Measurements from ENCODE around the gene ZNRD2.
A peak's percentile ranks its signal among the peaks of the same experiment; 100 is the strongest.

ZNRD2 gene

GRCh38 chr11:65538232-65538914, 31.9 kb upstream of the ZNRD2 start:
- DNase-seq (ENCODE audit: low read depth in 2 of 2), result no peak

DNA sequence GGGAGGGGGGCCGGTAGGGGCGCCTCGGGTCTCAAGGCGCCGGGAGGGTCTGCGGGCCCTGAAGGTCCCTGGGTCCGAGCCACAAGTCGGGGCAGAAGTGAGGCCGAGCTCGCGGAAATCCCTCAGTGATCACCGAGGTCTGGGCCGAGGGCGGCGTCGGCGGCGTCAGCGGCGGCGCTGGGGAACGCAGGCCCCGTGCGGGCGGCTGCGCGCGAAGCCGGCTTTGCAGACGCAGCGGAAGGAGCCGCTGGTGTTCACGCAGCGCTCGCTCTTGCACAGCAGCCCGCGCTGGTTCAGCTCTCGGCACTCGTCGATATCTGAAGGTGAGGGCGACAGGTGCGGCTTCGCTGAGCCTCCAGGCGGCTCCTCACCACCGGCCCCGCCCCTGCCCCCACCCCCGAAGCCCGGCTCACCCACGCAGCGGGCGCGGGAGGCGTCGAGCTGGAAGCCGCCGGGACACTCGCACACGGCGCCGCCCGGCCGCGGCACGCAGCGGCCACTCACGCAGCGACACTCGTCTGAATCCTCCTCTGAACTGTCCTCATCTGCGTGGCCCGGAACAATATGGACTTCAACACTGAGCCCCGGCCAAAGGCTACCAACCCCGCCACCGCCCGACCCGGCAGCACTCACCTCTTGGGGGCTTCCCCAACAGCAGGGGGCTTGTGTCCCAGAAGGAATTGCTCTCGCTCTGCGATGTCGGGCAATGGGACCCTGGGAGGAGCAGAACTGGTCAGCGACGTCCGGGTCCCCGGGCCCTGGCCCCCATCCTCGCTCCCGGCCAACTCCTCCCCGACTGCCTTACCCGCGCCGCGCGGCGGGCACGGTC, 31.1 kb upstream of the ZNRD2 start:
- DNase-seq (ENCODE audit: low read depth in 2 of 2), result no peak

- no peak for DNase-seq (ENCODE audit: low read depth in 2 of 2)
Observed at GRCh38 chr11:65539744-65540289, 30.5 kb upstream of the ZNRD2 start.

GRCh38 chr11:65540290-65541092, 29.8 kb upstream of the ZNRD2 start:
- peak; percentile 64 to 69 for DNase-seq (ENCODE audit: low read depth in 2 of 2)

DNA sequence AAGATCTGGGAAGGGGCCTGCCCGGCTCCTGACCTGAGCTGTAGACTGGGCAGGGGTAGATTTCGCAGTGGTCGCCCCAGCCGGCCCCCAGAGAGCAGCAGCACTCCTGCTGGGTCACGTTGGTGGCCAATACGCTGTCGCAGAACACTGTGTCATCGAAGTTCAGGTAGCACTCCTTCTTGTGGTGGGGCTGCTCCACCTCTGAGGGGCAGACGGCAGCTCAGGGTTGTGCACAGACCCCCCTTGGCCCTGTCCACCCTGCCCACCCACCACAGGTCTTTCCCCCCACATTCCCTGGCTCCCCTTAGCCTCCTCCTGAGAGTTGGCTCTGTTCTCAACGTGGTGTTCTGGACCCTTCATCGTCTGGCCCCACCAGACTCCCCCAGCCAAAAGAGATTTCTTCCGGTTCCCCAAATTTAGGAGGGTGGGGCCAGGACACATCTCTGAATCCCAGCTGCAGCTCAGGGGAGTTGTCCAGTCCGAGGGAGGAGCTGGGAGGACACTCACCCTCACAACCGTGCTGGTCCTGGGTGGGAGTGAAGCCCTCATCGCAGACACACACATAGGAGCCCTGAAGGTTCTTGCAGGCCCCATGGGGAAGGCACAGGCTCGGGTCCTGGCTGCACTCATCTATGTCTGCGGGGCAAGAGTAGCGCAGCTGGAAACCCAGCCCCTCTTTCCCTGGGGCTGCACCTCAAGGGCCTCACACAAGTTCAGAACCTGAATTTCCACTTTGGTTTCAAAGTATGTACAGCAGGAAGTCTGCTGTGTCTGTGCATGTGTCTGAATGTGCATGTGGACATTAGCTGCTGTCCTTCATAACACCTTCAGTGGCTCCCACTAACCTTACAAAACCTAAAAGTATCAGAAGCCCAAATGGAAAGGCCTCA, 28.9 kb upstream of the ZNRD2 start:
- no peak for DNase-seq (ENCODE audit: low read depth in 2 of 2)

GRCh38 chr11:65542738-65543390, 27.4 kb upstream of the ZNRD2 start:
- no peak for DNase-seq (ENCODE audit: low read depth in 2 of 2)

DNA sequence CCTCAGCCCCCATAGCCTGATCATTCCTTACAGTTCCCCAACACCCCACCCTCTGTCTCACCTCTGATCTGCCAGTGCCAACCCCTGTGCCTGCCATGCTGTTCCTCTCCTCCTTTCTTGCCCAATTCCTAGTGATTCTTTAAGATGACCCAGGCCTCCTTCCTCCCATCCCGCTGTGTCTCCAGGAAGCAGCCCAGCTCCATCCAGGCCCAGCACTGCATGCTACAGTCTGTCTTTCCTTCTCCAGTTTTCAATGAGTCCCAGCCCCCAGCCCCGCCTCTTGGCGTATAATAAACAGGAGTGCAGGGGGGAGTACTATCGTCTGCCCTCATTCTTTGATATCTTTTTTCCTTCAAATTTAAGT, 24.4 kb upstream of the ZNRD2 start:
- no peak for DNase-seq (ENCODE audit: low read depth in 2 of 2)

DNA sequence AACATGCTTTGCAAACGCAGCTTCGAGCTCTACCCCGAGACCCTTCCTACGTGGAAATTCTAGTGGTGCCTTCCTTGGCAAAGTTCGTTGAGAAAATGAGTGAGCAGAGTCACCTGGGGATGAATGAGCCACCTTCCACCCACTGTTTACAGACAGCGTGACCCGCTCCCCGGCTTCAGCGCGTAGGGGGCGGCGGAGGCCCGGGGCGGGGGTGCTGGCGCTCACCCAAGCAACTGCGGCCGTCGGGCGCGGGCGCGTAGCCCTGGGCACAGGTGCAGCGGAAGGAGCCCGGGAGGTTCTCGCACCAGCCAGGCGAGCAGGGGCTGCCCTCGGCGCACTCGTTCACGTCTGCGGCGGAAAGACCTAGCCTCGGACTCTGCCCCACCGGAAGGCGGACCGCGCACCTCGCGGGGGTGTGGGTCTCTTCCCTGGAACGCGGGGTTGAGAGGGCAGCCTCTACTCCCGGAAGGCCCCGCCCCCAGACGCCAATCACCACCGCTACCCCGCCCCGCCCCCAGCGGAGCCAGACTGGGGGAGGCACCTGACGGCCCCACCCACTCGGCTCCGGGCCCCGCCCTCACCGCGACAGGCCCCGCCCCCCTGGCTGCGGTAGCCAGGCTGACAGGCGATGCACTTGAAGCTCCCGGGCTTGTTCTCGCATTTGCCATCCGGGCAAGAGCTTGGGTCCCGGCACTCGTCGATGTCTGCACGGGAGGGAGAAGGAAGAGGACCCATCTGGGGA, 23.9 kb upstream of the ZNRD2 start:
- no peak for DNase-seq (ENCODE audit: low read depth in 2 of 2)

- DNase-seq (ENCODE audit: low read depth in 2 of 2), result no peak
Observed at GRCh38 chr11:65547446-65548125, 22.7 kb upstream of the ZNRD2 start.

DNA sequence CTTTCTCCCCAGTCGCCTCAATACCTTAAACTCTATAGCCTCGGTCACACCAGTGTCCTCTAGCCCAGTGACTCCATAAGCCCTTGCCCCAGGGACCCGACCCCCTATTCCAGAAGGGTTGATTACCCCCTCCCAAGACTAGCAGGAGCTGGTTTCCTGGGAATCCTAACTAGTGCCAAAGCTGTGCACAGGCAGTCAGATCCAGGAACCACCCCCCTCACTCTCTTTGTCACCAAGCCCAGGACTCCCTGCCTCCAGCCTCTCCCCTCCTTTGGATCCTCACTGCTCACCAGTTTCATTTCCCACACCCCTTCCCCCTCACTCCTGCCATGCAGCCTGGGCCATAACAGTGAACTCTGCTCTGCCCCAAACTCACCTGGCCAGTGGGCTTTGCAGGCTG, 21.9 kb upstream of the ZNRD2 start:
- no peak for DNase-seq (ENCODE audit: low read depth in 2 of 2)

- no peak for DNase-seq (ENCODE audit: low read depth in 2 of 2)
Observed at GRCh38 chr11:65549096-65549495, 21.2 kb upstream of the ZNRD2 start.

DNA sequence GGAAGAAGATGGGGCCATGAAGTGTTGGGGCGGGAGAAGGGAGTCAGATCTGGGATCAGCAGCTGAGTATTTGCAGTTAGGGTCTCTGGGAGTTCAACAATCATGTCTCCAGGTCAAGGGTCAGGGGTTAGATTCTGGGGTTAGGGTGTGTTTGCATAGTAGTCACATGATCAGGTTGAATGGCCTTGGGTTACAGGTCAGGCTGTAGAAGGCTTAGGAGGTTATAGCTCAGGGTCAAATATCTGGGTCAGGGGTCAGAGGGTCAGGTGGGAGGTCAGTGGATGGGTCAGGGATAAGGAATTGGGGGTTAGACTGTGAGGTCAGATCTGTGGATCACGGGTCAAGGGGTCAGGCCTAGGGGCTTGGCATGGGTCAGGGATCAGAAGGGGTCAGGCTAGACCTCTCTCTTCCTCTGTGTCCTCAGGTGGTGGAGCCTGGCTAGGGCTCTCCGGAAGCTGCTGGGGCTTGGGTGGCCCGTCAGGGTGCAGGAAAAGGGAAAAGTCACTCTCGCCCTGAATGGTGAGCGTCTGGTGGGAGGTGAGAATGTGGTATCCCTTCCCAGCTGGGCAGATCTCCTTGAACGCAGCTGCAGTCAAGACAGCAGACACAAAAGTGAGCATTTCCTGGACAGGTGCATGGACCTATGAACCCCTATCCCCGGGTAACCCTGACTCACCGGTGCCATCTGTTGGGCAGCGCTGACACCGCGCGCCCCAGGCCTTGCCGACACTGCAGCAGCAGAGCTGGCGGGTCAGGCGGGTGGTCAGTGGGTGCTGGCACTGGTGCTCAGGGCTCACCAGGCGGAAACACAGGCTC, 18.5 kb upstream of the ZNRD2 start:
- no peak for DNase-seq (ENCODE audit: low read depth in 2 of 2)

DNA sequence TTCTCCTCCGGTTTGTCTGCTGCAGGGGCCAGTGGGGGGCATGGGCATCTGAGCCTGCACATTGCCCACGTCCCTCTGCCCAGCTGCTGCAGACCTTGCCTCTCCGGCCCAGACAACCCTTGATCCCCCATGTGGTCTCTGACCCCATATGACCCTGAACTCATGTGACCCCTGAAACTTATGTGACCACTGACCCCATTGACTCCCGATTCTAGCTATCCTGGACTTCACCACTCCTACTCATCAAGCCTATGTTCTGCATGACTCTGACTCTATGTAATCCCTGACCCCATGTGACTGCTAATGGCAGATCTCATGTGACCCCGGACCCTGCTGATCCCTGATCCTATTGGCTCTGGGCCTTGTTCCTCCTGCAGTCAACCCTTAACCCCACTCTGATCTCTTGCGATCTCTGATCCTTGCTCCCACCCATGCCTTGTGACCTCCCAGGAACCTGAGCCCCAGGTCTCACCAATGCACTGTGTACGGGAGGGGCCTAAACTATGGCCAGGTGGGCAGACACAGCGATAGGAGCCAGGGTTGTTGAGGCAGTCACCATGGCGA, 17.8 kb upstream of the ZNRD2 start:
- DNase-seq (ENCODE audit: low read depth in 2 of 2), result no peak

- DNase-seq (ENCODE audit: low read depth in 2 of 2), result no peak
Observed at GRCh38 chr11:65553301-65554001, 16.8 kb upstream of the ZNRD2 start.

DNA sequence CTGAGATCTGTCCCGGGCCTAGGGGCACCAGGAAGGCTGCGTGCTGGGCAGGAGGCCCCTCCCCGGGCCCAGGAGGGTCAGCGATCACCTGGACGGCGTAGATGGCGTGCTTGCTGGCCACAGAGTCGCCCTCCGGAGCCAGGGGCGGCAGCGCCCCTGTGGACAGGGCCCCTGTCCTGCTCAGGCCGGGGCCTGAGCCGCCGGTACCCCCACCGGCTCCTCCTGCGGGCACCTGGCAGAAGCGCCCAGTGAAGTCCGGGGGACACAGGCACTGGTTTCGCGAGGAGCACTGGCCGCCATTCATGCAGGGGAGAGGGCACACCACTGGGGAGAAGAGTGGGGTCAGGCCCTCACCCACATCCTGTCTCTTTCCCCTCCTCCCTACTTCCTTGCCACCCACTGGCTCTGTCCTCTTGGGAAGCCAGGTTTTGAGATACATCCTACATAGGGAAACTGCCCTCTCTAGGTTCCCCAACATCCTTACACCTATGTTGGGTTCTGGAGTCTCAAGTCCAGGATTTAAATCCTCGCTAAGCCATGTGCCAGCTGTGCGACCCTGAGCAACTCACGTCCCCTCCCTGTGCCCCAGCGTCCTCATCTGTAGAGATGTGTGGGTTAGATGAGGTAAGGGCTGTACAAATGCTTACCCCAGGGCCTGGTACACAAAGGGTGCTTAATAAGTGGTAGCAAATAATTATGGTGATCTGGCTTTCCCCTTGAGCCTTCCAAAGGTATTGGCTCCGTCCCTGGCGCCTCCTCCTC, 16.0 kb upstream of the ZNRD2 start:
- no peak for DNase-seq (ENCODE audit: low read depth in 2 of 2)

GRCh38 chr11:65554842-65555430, 15.3 kb upstream of the ZNRD2 start:
- no peak for DNase-seq (ENCODE audit: low read depth in 2 of 2)

Data from fibroblast of skin of left quadriceps (primary cell).